ENCODE data around the gene LARGE1.

LARGE1 gene

DNA sequence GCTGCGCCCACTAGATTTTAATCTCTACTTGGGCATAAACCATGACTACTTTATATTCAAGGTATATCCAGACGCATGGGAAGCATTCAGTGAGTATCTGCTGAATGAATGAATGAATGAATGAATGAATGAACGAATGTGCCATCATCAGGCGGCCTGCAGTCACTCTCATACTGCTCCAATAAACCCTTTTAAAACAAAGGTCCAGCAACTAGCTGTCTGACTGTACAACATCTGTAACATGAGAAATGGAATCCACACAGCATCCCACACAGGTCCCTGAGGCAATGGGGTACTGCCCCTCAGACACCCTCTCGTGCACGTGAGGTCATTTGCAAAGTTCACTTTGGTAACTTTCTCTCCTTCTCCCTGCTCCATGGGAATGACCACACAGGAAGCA, 147.5 kb downstream of the LARGE1 start:
- no peak for DNase-seq (ENCODE audit: low spot score)

GRCh38 chr22:33771136-33771535, 149.1 kb downstream of the LARGE1 start:
- DNase-seq (ENCODE audit: low spot score) = no peak

DNA sequence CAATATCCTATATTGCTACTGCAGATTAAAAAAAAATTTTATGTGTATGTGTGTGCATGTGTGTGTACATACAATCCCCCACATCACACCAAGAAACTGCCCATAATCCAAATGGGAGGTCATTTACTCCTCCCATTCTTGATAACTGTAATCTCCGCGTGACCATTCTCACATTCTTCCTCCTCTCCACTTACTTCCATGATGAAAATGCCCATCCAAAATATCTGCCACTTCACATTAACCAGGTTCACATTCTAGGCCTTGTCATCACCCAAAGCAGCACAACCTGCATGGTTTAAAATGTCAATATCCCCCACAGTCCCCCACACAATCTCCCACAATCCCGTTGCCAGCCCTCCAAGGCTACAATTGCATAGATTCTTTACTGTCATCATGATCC, 149.6 kb downstream of the LARGE1 start:
- no peak for DNase-seq (ENCODE audit: low spot score)

- no peak for DNase-seq (ENCODE audit: low spot score)
These were observed 154.2 kb downstream of the LARGE1 start for GRCh38 chr22:33766091-33766490.

DNA sequence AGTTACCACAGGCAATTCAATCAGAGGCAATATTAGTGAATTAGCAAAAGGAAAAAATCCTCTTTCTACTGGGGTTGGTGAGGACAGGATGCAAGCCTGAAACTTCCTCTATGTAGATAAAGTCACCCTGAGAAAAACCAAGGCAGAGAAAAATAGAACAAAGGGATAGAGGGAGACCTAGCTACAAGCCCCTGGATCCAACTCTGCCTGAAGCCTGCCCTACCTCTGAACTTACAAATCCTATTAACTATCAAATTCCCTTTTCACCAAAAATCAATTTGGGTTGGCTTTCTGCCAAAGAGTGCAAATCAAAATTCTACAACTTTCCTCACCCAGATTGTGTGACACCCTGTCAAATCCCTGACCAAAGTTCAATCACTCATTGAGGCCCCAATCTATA, 161.3 kb downstream of the LARGE1 start:
- no peak for DNase-seq (ENCODE audit: low spot score)

DNA sequence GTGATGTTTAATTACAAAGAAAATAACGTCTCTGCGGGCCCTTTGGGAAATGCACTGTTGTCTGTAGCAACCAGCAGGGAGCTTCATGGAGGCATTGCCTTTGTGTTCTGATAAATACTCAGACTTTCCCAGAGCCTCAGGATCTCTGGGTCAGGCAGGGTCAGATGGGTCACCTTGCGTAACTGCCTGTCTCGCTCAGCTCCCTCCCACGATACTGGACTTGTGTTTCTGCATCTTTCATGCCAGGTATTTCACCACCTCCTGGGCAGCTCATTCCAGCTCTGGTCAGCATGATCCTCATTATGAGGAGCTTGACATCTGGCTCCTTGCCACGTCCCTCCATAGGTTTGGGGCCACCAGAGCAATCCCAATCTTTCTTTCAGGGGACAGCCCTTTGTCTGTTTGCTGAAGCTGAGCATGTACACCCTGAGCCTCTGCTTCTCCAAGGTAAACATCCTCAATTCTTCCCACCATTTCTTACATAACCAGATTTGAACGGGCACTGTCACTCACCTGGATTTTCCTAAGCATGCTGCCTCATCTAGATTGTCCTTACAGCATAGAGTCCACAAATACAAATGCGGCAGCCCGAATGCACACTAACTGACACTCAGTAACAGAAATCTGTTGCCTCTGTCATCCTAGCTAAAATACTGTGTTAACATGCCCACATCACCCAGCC, 162.3 kb downstream of the LARGE1 start:
- no peak for DNase-seq (ENCODE audit: low spot score)

- no peak for DNase-seq (ENCODE audit: low spot score)
These were observed 163.1 kb downstream of the LARGE1 start for GRCh38 chr22:33757041-33757801.

DNA sequence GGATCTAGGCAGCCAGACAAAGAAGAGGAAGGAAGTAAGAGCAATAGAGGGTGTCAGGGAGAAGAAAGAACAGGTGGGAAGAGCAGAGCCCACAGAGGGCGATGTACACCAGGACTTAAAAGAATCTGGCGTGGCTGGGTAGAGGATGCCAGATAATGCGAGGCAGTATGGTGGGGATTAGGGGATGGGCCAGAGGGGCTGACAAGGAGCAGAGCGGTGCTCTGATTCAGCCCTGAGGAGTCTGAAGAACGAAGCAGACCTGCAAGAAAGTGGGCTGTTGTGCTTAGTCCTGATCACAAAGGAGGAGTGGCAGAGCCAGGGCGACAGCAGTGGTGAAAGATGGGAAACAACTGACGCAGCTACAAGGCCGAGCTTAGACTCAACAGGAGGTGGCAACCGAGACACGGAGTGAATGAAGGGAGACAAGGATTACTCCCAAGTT, 163.7 kb downstream of the LARGE1 start:
- no peak for DNase-seq (ENCODE audit: low spot score)

DNA sequence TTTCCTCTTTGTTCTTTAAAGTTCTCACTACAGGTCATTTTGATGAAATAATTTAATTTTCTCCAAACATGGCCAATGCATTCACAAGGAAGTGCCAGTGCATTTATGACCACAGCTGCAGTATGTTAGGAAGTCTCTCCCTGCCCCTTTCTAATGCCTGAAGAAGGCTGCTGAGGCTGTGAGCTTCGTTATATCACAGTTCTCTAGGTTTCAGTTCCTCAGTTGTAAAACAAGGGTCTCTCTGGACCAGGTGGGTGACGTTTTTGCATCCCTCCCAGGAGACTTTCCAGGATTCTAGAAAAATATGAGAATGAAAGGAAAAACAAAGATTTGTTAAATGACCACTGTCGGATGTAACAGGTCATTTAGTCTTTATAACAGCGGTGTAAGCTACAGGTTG, 171.6 kb downstream of the LARGE1 start:
- no peak for DNase-seq (ENCODE audit: low spot score)

- no peak for DNase-seq (ENCODE audit: low spot score)
These were observed 172.6 kb downstream of the LARGE1 start for GRCh38 chr22:33747576-33748180.

GRCh38 chr22:33747029-33747428, 173.2 kb downstream of the LARGE1 start:
- no peak for DNase-seq (ENCODE audit: low spot score)

- no peak for DNase-seq (ENCODE audit: low spot score)
These were observed 173.8 kb downstream of the LARGE1 start for GRCh38 chr22:33746501-33746928.

GRCh38 chr22:33745501-33745900, 174.8 kb downstream of the LARGE1 start:
- no peak for DNase-seq (ENCODE audit: low spot score)

DNA sequence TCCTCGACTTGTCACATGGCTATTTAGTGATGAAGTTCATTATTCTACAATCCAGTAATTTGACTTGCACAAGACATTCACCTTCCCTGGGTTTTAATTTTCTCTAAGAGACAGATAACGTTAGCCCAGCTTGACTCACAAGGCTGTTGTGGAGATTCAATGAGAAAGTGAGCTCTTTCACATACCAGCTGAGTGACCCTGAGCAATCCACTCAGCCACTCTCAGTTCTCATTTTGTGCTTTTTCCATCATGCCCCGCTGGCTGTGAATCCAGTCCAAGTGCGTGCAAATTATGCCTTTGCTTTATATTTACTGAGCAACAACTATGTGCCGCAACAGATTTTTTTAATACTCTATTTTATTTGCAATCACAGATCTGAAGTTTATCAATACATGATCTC, 176.5 kb downstream of the LARGE1 start:
- no peak for DNase-seq (ENCODE audit: low spot score)

- DNase-seq (ENCODE audit: low spot score) = no peak
These were observed 179.3 kb downstream of the LARGE1 start for GRCh38 chr22:33741025-33741424.

GRCh38 chr22:33739516-33739915, 180.8 kb downstream of the LARGE1 start:
- no peak for DNase-seq (ENCODE audit: low spot score)

- DNase-seq (ENCODE audit: low spot score) = no peak
These were observed 182.6 kb downstream of the LARGE1 start for GRCh38 chr22:33737662-33738061.

- DNase-seq (ENCODE audit: low spot score) = no peak
These were observed 184.3 kb downstream of the LARGE1 start for GRCh38 chr22:33735978-33736377.

GRCh38 chr22:33728847-33729246, 191.4 kb downstream of the LARGE1 start:
- no peak for DNase-seq (ENCODE audit: low spot score)

GRCh38 chr22:33726294-33726734, 194.0 kb downstream of the LARGE1 start:
- DNase-seq (ENCODE audit: low spot score) = no peak

DNA sequence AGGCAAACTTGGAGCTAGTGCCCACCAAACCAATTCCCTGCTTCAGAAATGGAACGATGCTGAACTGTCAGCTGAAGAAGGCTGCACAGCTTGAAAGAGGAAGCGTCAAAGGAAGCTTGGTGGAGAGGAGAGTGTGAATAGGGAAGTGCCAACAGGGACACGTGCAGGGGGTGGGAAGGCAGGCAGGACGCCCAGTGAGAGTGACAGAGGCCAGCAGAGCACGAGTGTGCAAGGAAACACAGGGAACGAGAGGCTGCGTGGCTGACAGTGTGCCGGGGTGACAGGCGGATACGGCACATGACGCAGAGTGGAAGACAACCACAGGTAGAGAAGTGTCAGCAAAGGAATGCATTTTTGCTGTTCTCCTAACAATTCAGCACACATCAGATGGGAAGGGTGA, 196.4 kb downstream of the LARGE1 start:
- no peak for DNase-seq (ENCODE audit: low spot score)

DNA sequence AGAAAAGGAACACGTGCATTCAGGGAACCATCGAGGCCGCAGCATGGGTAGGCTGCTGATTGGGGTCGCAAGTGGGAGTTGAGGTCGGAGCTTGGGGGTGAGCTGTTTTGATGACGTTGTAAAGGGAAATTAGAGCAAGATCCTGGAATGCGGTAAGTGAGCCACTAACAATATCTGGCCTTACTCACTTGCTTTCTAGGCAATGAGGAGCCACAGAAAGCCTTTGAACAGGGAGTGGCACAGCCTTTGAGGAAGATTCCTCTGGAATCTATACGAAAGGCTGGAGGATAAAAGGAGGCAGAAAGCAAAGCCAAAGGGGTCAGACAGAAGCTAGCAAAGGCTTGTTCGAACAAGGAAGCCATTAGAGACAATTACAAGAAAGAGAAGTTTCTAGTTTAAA, 197.5 kb downstream of the LARGE1 start:
- DNase-seq (ENCODE audit: low spot score) = no peak
